Mesendoderm (in vitro differentiated cells): Measurements from ENCODE around the gene ZBTB46.

Source experiments
- DNase-seq: peaks from one replicate; pipeline ENCODE4 v3.0.0; 2013
- H2AK5ac ChIP-seq: 2 replicates; pipeline ENCODE4 v1.6.1; 2013; ENCODE audit warnings: low read length, inconsistent platforms
- H2BK120ac ChIP-seq: 2 replicates; pipeline ENCODE4 v1.6.1; 2013; ENCODE audit warnings: low read depth, mild to moderate bottlenecking, low read length, moderate library complexity, mixed read lengths
- H2BK15ac ChIP-seq: replicated peaks from 2 replicates; pipeline ENCODE4 v1.6.1; 2013; ENCODE audit warnings: low read depth, mild to moderate bottlenecking, moderate library complexity
- H2BK5ac ChIP-seq: 2 replicates; pipeline ENCODE4 v1.6.1; 2013; ENCODE audit warnings: low read length, inconsistent platforms
- H3K18ac ChIP-seq: 2 replicates; pipeline ENCODE4 v1.6.1; 2013; ENCODE audit warnings: mild to moderate bottlenecking, low read length, mixed read lengths
- H3K23ac ChIP-seq: one replicate; pipeline ENCODE4 v1.6.1; 2013; ENCODE audit warnings: low read length
- H3K27ac ChIP-seq: 2 replicates; pipeline ENCODE4 v1.5.1; 2013; ENCODE audit warnings: low read depth, mild to moderate bottlenecking, inconsistent platforms, low read length, moderate library complexity
- H3K27me3 ChIP-seq: 2 replicates; pipeline ENCODE4 v1.6.1; 2013; ENCODE audit warnings: low read length, control low read depth, mild to moderate bottlenecking, inconsistent platforms; ENCODE audit not compliant: insufficient read depth, poor library complexity
- H3K36me3 ChIP-seq: 2 replicates; pipeline ENCODE4 v1.6.1; 2013; ENCODE audit warnings: low read length, inconsistent platforms; ENCODE audit not compliant: control insufficient read depth, insufficient read depth
- H3K4ac ChIP-seq: one replicate; pipeline ENCODE4 v1.6.1; 2013; ENCODE audit warnings: low read depth, mild to moderate bottlenecking, low read length, moderate library complexity
- H3K4me1 ChIP-seq: 2 replicates; pipeline ENCODE4 v1.6.1; 2013; ENCODE audit warnings: low read depth, low read length, inconsistent platforms; ENCODE audit not compliant: control insufficient read depth
- H3K4me2 ChIP-seq: 2 replicates; pipeline ENCODE4 v1.6.1; 2013; ENCODE audit warnings: low read length
- H3K4me3 ChIP-seq: 2 replicates; pipeline ENCODE4 v1.5.1; 2013; ENCODE audit warnings: mild to moderate bottlenecking, low read length
- H3K56ac ChIP-seq: one replicate; pipeline ENCODE4 v1.6.1; 2013; ENCODE audit warnings: low read length
- H3K79me1 ChIP-seq: 2 replicates; pipeline ENCODE4 v1.6.1; 2013; ENCODE audit warnings: low read length, inconsistent platforms
- H3K79me2 ChIP-seq: 2 replicates; pipeline ENCODE4 v1.6.1; 2013; ENCODE audit warnings: mild to moderate bottlenecking, low read length; ENCODE audit not compliant: control insufficient read depth, insufficient read depth
- H3K9ac ChIP-seq: 2 replicates; pipeline ENCODE4 v1.6.1; 2013; ENCODE audit warnings: low read length, inconsistent platforms
- H4K5ac ChIP-seq: one replicate; pipeline ENCODE4 v1.6.1; 2013; ENCODE audit warnings: low read length
- H4K8ac ChIP-seq: one replicate; pipeline ENCODE4 v1.6.1; 2013; ENCODE audit warnings: low read depth, mild to moderate bottlenecking, control low read depth, low read length, moderate library complexity
- WGBS: extraction: QIAGEN DNeasy Blood & Tissue Kit; methylation state at CpG from one replicate; pipeline ENCODE4 v1.1.7; 2013; ENCODE audit warnings: low lambda C conversion rate, missing lambda C conversion rate; ENCODE audit not compliant: insufficient coverage; ENCODE audit errors: extremely low coverage; 5-methylcytosine and 5-hydroxymethylcytosine counted together

ZBTB46 gene

GRCh38 chr20:63819224-63819921 lies 11.7 kb downstream of the ZBTB46 start:
- Histone ChIP-seq H3K79me2 (peaks cover 43% of the 10 kb centered on the region), H3K4me2 (no peak overlapping the region), H3K4me1 (no peaks in the 10 kb centered on the region), H3K36me3 (no peaks in the 10 kb centered on the region), H2BK120ac (no peak overlapping the region), H3K4ac (no peak overlapping the region), H3K4me3 (no peak overlapping the region), H3K79me1 (peaks cover 16% of the 10 kb centered on the region), H2BK5ac (no peak overlapping the region), H4K8ac (no peak overlapping the region), H3K27ac (no peak overlapping the region), H2AK5ac (no peak overlapping the region), H3K9ac (no peak overlapping the region), H4K5ac (no peak overlapping the region), H2BK15ac (no peak overlapping the region), H3K23ac (peak overlapping the region; percentile 4), H3K56ac (no peak overlapping the region), H3K27me3 (no peaks in the 10 kb centered on the region), H3K18ac (no peak overlapping the region)
- no CpG with 5 or more reads among the region's 24 CpGs for WGBS
- DNase-seq: peak; percentile 28

- Histone ChIP-seq H3K4me2 (no peak overlapping the region), H2BK15ac (no peak overlapping the region), H2BK5ac (no peak overlapping the region), H3K4ac (no peak overlapping the region), H3K56ac (no peak overlapping the region), H2AK5ac (no peak overlapping the region), H3K79me1 (peaks cover 21% of the 10 kb centered on the region), H3K36me3 (no peaks in the 10 kb centered on the region), H2BK120ac (no peak overlapping the region), H3K18ac (no peak overlapping the region), H4K5ac (no peak overlapping the region), H3K23ac (no peak overlapping the region), H3K27me3 (no peaks in the 10 kb centered on the region), H3K4me1 (no peaks in the 10 kb centered on the region), H3K4me3 (no peak overlapping the region), H3K9ac (no peak overlapping the region), H3K79me2 (peaks cover 38% of the 10 kb centered on the region), H4K8ac (no peak overlapping the region), H3K27ac (no peak overlapping the region)
- DNase-seq: no peak
- no CpG with 5 or more reads among the region's 14 CpGs for WGBS
Observed at GRCh38 chr20:63815615-63816253, 15.3 kb downstream of the ZBTB46 start.

- H2BK15ac ChIP-seq: no peak overlapping the region
- no peak overlapping the region for H2AK5ac ChIP-seq
- H3K23ac ChIP-seq: no peak overlapping the region
- no peak overlapping the region for H2BK5ac ChIP-seq
- H3K79me1 ChIP-seq: peaks cover 21% of the 10 kb centered on the region
- H3K4me1 ChIP-seq: no peaks in the 10 kb centered on the region
- no peak overlapping the region for H4K8ac ChIP-seq
- no peak overlapping the region for H3K27ac ChIP-seq
- DNase-seq: no peak
- no peaks in the 10 kb centered on the region for H3K27me3 ChIP-seq
- H4K5ac ChIP-seq: no peak overlapping the region
- no peak overlapping the region for H3K4me3 ChIP-seq
- no peak overlapping the region for H3K9ac ChIP-seq
- H3K36me3 ChIP-seq: no peaks in the 10 kb centered on the region
- H3K18ac ChIP-seq: no peak overlapping the region
- peaks cover 42% of the 10 kb centered on the region for H3K79me2 ChIP-seq
- H3K4me2 ChIP-seq: no peak overlapping the region
- no CpG with 5 or more reads among the region's 8 CpGs for WGBS
- no peak overlapping the region for H3K4ac ChIP-seq
- H3K56ac ChIP-seq: no peak overlapping the region
- no peak overlapping the region for H2BK120ac ChIP-seq
Observed at GRCh38 chr20:63814891-63815614, 16.0 kb downstream of the ZBTB46 start.

GRCh38 chr20:63811491-63811875 lies 19.6 kb downstream of the ZBTB46 start:
- no peak overlapping the region for H3K27ac ChIP-seq
- peaks cover 31% of the 10 kb centered on the region for H3K79me2 ChIP-seq
- no CpG with 5 or more reads among the region's 8 CpGs for WGBS
- H3K56ac ChIP-seq: no peak overlapping the region
- H3K4me1 ChIP-seq: no peaks in the 10 kb centered on the region
- no peaks in the 10 kb centered on the region for H3K27me3 ChIP-seq
- no peak overlapping the region for H2BK120ac ChIP-seq
- H3K4ac ChIP-seq: no peak overlapping the region
- no peak overlapping the region for H2AK5ac ChIP-seq
- H3K4me3 ChIP-seq: no peak overlapping the region
- no peak overlapping the region for H3K9ac ChIP-seq
- H3K23ac ChIP-seq: no peak overlapping the region
- H2BK5ac ChIP-seq: no peak overlapping the region
- DNase-seq: no peak
- no peak overlapping the region for H3K4me2 ChIP-seq
- peaks cover 15% of the 10 kb centered on the region for H3K79me1 ChIP-seq
- no peak overlapping the region for H2BK15ac ChIP-seq
- H3K18ac ChIP-seq: no peak overlapping the region
- H3K36me3 ChIP-seq: no peaks in the 10 kb centered on the region
- no peak overlapping the region for H4K8ac ChIP-seq
- no peak overlapping the region for H4K5ac ChIP-seq

GRCh38 chr20:63810730-63811490 lies 20.2 kb downstream of the ZBTB46 start:
- no peak overlapping the region for H3K4ac ChIP-seq
- peaks cover 15% of the 10 kb centered on the region for H3K79me1 ChIP-seq
- H3K56ac ChIP-seq: peak overlapping the region; percentile 7
- H3K4me1 ChIP-seq: no peaks in the 10 kb centered on the region
- no CpG with 5 or more reads among the region's 25 CpGs for WGBS
- no peak overlapping the region for H2BK120ac ChIP-seq
- no peak for DNase-seq
- H4K5ac ChIP-seq: no peak overlapping the region
- no peak overlapping the region for H3K9ac ChIP-seq
- H3K79me2 ChIP-seq: peaks cover 31% of the 10 kb centered on the region
- no peaks in the 10 kb centered on the region for H3K27me3 ChIP-seq
- no peak overlapping the region for H2BK5ac ChIP-seq
- H3K4me3 ChIP-seq: no peak overlapping the region
- no peak overlapping the region for H3K27ac ChIP-seq
- no peak overlapping the region for H3K23ac ChIP-seq
- H4K8ac ChIP-seq: no peak overlapping the region
- H3K4me2 ChIP-seq: no peak overlapping the region
- H2AK5ac ChIP-seq: no peak overlapping the region
- H3K18ac ChIP-seq: no peak overlapping the region
- H3K36me3 ChIP-seq: no peaks in the 10 kb centered on the region
- no peak overlapping the region for H2BK15ac ChIP-seq
